Thoracic aorta (tissue), 2 donors: ENCODE data around the gene PDPK1. TPM values are rescaled to one million over a fixed set of nuclear protein-coding genes. Genes with fewer than 3 reads are reported as not detected.

Experiments
- ATAC-seq: fragments of 150-250 bp; one replicate; pipeline ENCODE4 v1.8.0; 2017; ENCODE audit warnings: low read depth; ENCODE audit not compliant: insufficient number of reproducible peaks, low FRiP score
- DNase-seq: peaks from one replicate; pipeline ENCODE4 v3.0.0-alpha.2; 2020; ENCODE audit warnings: low spot score
- H3K27ac ChIP-seq, 2 donors: fragments of 200-600 bp; sonication (generic); 1 replicate in 1 of 2; 2 replicates in 1 of 2; pipeline ENCODE4 v1.5.1; 2016; ENCODE audit warnings: mild to moderate bottlenecking in 2 of 2, moderate library complexity in 2 of 2
- H3K27me3 ChIP-seq: fragments of 200-600 bp; sonication (generic); replicated peaks from 2 replicates; pipeline ENCODE4 v1.6.0; 2016; ENCODE audit warnings: mild to moderate bottlenecking; ENCODE audit not compliant: insufficient read depth
- H3K36me3 ChIP-seq: fragments of 200-600 bp; sonication (generic); one replicate; pipeline ENCODE4 v1.5.1; 2016
- H3K4me1 ChIP-seq, 2 donors: fragments of 200-600 bp; sonication (generic); 1 replicate in 1 of 2; 2 replicates in 1 of 2; pipeline versions ENCODE4 v1.5.1 to v1.6.0; 2016; ENCODE audit warnings: low read depth in 2 of 2, mild to moderate bottlenecking in 1 of 2; ENCODE audit not compliant: control insufficient read depth in 1 of 2
- H3K4me3 ChIP-seq: fragments of 200-600 bp; sonication (generic); 2 replicates; pipeline ENCODE4 v1.5.1; 2016; ENCODE audit warnings: mild to moderate bottlenecking
- H3K9me3 ChIP-seq: fragments of 200-600 bp; sonication (generic); 2 replicates; pipeline ENCODE4 v1.5.1; 2016
- CTCF ChIP-seq: fragments of 200-600 bp; sonication (generic); IDR thresholded peaks from one replicate; pipeline ENCODE4 v1.5.1; 2019; ENCODE audit warnings: antibody characterized with exemption
- total RNA-seq, 2 donors: library from RNA; depleted of rRNA; stranded (reverse); fragments of >200 nt; gene quantifications; one replicate each; pipeline versions ENCODE4 v1.1.0 to v1.2.3, GENCODE V29; 2016

PDPK1 gene
- 10 to 100 TPM; 31.9 to 44.3 TPM for total RNA-seq

DNA sequence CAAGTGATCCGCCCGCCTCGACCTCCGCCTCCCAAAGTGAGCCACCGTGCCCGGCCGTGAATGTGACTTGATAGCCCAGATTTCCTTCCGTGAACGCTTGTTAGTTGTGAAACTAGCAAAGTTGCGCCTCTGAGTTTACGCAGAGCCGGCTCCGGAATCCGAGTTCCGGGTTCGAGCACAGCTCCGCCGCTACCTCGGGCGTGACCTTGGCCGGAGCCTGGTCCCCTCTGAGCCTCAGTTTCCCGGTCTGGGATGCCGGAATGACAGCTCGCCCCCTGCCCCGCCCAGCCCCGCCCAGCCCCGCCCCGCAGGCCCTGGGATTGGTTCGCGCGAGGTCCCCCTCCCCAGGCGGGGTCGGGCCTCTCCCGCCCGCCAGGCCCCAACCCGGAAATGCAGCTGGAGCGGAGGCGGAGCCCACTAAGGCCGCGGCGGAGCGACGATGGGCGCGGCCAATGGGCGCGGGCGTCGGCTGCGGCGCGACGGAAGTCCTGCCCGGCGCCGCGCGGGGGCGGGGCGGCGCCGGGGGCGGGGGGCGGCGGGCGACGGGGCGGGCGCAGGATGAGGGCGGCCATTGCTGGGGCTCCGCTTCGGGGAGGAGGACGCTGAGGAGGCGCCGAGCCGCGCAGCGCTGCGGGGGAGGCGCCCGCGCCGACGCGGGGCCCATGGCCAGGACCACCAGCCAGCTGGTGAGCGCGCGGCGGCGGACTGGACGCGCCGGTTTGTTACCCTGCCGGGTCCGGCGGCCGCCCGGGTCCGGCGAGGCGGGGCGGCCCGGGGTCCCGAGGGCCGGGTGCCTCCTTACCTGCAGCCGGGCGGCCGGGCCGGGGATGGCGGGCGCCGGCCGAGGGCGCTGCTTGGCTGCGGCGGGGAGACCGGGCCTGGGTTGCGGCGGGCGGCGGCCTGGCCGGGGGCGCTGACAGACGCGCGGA is at the start of gene PDPK1:
TSS of gene PDPK1 (plus strand) at position 571 of the 929 bp plus-strand sequence. CDS start at position 663, 92 bp downstream.
- Histone ChIP-seq H3K4me3 (peak within 1 kb of the TSS; percentile 84), H3K27ac (peak within 1 kb of the TSS; percentile 69 to 82), H3K4me1 (peaks cover 21 to 42% of the 10 kb centered on the region in 2 donors), H3K27me3 (no peaks in the 10 kb centered on the region), H3K36me3 (no peaks in the 10 kb centered on the region), H3K9me3 (no peaks in the 10 kb centered on the region)
- peak; percentile 78 for ATAC-seq
- DNase-seq = peak; percentile 70
- no peak for TF ChIP-seq CTCF

DNA sequence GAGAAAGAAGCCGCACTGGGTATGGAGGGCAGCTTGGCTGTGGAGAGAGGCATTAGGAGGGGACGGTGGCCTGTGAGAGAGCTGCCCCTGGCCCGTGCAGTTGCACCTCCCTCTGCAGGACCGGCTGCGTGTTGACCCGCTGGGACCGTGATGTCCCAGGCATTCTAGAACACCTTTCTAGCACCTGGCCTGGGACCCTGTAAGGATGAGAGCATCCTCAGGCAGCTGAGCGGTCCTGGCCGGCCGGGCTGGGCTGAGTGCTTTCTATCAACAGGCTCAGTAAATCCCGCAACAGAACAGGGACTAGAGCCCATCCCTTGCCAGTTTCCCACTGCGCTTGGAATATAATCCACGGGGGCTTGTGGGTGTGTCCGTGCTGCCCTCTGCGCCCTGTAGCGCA is 48.2 kb upstream of the PDPK1 start:
- Histone ChIP-seq H3K4me3 (no peak overlapping the region), H3K9me3 (no peaks in the 10 kb centered on the region), H3K4me1 (peaks cover 0 to 7% of the 10 kb centered on the region in 2 donors), H3K27me3 (no peaks in the 10 kb centered on the region), H3K36me3 (no peaks in the 10 kb centered on the region), H3K27ac (no peak overlapping the region)
- ATAC-seq = no peak
- no peak for TF ChIP-seq CTCF
- DNase-seq = no peak

GRCh38 chr16:2490190-2491105 is 47.4 kb upstream of the PDPK1 start:
- Histone ChIP-seq H3K9me3 (no peaks in the 10 kb centered on the region), H3K27ac (no peak overlapping the region), H3K27me3 (no peaks in the 10 kb centered on the region), H3K4me3 (no peak overlapping the region), H3K4me1 (peaks cover 0 to 7% of the 10 kb centered on the region in 2 donors), H3K36me3 (no peaks in the 10 kb centered on the region)
- DNase-seq (no peak), ATAC-seq (no peak)
- TF ChIP-seq CTCF = no peak

- H3K27me3 ChIP-seq = no peaks in the 10 kb centered on the region
- no peak overlapping the region for H3K4me3 ChIP-seq
- no peak for TF ChIP-seq CTCF
- H3K36me3 ChIP-seq = no peaks in the 10 kb centered on the region
- no peak for DNase-seq
- no peak overlapping the region for H3K27ac ChIP-seq
- no peaks in the 10 kb centered on the region for H3K9me3 ChIP-seq
- ATAC-seq = no peak
- H3K4me1 ChIP-seq = peaks cover 4 to 13% of the 10 kb centered on the region in 2 donors
These were observed 45.5 kb upstream of the PDPK1 start for GRCh38 chr16:2492292-2492691.

GRCh38 chr16:2493605-2494004 is 44.2 kb upstream of the PDPK1 start:
- Histone ChIP-seq H3K36me3 (no peaks in the 10 kb centered on the region), H3K4me1 (peaks cover 16 to 26% of the 10 kb centered on the region in 2 donors), H3K27me3 (no peaks in the 10 kb centered on the region), H3K27ac (no peak overlapping the region), H3K9me3 (no peaks in the 10 kb centered on the region), H3K4me3 (no peak overlapping the region)
- TF ChIP-seq CTCF = no peak
- ATAC-seq = no peak
- no peak for DNase-seq
